NCI-H524 treated with DMSO at 0.1 percent for 48 hours (cell line): ENCODE results near the gene ENPP5.
"Not testable (repeated sequence)": the region's sequence is repeated elsewhere in the genome, so short reads cannot be mapped to it uniquely, and the experiment has no call there.

Source experiments
- DNase-seq: peaks from one replicate; lab custom pipeline; 2025; lab: John Stamatoyannopoulos, UW

ENPP5 gene

DNA sequence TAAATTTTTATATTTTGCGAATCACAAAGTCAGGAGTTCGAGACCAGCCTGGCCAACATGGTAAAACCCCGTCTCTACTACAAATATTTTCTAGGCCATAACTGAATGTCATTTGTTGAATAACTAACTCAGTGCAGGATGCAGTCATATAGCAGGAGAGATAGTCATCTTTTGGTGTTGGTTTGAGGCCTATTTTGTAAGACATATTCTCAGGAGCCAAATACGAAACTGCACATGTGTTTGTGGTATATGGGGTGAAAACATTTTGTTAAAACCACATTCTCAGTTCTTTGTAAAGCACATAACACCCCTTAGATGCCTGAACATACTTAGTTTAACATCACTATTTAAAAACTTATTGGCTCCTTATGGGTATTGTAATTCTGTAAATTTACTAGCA, 4.7 kb upstream of the ENPP5 start:
- no peak for DNase-seq

DNA sequence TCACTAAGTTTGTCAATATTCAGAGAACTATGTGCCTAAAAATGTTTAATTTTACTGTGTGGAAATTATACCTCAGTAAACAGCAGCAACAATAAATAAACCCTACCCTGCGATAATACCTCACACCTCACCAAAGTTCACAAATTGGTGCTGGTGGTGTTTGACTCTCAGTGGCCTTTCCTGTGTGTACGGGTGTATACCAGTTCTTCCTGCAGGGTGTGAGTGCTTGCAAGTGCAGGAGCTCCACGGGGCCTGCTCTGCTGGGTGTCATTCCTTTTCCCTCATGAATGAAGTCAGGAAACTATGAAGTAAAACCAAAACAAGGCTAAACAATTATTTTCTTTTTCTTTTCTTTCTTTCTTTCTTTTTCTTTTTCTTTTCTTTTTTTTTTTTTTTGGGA, 4.1 kb upstream of the ENPP5 start:
- DNase-seq = no peak

DNA sequence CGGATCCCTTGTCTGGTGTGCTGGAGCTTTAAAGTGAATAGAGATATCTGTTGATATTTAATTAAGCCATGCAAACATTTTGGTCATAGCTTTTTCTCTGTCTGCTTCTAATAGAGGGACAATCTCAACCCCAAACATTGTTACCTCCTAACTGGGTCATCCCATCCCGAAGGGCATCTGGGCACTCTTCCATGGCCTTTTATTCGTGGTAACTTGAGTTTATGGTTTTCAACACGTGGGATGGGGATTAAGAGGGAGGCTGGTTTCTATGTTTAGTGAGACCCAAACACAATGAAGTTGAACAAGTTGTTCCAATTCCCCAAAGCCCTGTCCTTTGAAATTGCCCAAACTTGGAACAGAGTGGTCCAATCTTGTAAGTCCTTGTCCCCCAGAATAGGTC, 1.4 kb upstream of the ENPP5 start:
- DNase-seq = no peak

DNA sequence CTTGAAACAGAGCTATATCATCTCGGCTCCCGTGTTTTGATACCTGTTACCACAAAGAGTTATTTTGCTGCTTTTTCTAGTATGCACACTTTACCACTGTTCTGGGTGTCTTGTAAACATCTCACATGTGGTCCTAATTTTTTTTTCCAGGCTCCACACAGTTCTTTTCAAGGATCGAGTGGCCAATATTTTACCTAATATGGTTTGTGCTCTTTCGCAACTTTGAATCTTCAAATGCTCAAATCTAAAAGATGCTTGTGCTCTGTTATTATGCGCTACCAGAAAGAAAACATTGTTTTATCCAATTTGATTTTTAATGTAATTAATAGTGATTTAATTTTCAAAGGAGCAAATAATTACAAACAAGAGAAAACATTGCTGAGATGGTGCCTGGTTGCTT, 10.7 kb downstream of the ENPP5 start:
- no peak for DNase-seq

DNA sequence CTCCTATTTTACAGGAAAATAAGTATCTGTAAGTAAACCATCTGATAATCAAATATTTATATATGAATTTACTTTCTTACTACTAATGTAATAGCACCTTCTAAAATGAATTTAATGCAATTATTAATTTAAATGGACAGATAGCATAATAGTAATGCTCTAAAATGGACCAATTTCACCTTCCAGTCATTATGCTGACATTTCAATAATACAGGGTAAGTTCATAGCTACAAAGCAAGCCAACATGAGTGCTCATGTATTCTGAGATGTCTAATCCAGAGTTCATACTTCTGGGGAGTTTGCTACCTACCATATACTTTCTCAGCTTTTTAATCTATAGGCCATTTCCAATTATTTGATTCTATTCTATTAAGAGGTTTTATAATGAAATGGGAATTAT, 11.6 kb downstream of the ENPP5 start:
- DNase-seq = no peak

DNA sequence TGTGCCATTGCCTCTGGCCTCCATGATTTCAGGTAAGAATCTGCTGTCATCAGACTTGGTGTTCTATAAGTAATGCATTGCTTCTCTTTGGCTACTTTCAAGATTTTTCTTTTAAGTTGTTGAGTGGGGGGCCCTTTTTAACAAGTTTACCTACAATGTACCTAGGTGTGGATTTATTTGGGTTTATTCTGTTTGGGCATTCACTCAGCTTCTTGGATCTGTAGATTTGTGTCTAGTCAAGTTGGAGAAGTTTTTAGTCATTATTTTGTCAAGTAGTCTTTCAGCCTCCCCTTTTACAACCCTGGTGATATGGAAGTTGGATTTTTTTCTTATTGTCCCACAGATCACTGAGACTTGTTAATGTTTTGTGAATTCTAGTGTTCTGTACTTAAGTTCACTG, 14.1 kb downstream of the ENPP5 start:
- no peak for DNase-seq

DNA sequence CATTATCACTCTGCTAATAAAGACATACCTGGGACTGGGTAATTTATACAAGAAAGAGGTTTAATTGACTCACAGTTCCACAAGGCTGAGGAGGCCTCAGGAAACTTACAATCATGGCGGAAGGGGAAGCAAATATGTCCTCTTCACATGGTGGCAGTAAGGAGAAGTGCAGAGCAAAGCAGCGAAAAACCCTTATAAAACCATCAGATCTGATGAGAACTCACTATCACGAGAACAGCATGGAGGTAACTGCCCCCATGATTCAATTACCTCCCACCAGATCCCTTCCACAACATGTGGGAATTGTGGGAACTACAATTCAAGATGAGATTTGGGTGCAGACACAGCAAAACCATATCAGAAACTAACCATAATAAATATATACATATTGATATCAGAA, 21.7 kb downstream of the ENPP5 start:
- DNase-seq = not testable (repeated sequence)

DNA sequence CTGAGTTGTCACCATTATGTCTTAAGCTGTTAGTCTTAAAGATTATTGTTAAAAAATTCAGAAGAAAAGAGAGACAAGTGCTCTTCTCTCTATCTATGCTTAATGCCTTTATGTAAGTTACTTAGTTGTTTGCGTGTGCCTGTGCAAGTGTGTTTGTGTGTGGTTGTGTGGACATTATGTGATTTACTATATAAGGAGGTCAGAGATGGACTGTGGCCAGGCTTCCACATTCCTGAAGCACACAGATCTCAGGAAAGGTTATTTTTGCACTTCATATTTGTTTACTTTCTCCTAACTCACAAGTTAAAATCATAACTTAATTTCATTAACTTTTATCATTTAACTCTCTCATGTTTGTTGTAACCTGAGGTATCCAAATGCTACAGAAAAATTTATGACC, 26.5 kb downstream of the ENPP5 start:
- no peak for DNase-seq

DNA sequence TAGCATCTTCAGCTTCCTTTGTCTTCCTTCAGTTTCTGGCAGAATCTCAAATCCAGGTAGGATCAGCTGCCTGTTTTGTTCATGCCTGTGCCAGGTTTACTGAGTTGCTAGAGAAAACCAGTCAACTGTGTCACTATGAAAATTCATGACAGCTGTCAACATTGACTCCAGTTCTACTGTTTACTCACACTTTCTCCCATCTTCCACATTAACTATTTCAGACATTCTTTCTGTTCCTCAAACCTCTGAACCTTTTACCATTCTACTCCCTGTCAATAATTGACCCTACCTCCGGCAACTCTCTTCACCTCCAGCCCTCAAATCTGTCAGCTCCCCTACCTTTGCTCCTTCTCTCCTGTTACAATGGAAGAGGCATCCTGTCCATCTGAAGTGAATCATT, 32.5 kb downstream of the ENPP5 start:
- no peak for DNase-seq

DNA sequence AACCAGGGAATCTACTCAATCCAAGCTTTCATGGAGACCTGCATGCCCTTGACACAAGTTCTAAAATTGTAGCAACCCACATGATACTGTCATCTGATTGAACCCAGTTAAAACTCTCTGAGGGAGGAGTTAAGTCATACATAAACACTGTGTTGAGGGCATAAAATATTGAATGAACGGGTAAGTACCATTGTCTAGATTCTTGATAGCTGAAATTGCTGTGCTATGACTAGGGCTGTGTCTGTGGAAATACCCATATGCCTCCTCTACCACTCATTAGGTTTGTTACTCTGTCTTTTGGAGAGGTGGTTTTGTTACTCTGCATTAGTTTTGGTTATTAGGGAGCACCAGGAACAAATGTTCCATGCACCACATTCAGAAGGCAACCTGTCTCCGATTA, 33.4 kb downstream of the ENPP5 start:
- DNase-seq = no peak

DNA sequence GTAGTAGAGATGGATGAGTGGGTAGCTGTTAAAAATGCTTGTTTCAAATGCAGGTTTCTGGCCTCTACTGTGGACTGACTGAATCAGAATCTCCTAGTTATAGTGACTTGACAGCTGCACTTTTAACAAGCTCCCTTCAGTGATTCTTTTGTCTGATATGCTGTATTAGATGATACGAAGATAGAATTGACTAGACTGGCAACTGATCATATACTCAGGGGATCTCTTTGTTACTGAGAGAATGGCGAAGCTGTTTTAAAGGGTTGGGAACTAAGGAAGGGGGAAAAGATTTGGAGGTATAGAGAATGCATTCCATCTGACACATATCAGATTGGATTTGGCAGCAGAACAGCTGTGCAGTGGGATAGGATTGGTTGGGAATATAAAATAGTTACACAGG, 33.9 kb downstream of the ENPP5 start:
- no peak for DNase-seq

DNA sequence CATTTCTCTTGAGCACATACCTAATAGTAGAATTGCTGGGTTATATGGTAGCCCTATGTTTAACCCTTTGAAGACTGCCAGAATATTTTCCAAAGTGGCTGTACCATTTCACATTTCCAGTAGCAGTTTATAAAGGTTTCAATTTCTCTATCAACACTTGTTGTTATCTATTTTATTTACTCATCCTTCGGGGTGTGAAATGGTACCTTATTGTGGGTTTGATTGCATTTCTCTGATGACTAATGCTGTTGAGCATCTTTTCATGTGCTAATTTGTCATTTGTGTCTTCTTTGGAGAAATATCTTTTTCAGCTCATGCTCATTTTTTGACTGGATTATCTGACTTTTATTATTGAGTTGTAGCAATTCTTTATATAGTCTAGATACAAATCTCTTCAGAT, 35.6 kb downstream of the ENPP5 start:
- no peak for DNase-seq

DNA sequence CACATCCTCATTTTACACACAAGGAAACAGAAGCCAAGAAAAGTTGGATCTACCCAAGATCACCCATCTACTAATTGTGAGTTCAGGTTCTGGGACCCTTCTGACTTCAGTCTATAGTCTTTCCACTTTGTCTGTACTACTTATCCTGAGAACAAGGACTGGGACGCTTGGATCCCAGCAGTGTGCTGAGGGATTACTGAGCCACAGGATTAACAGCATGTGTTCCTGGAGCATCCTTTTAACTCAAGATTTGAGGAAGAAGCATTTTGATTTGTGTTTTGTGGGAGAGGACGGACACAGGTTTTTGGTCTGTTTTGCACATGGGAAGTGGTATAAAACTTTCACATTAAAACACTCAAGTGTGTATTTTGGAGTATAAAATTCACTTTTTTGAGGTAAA, 36.6 kb downstream of the ENPP5 start:
- DNase-seq = no peak

DNA sequence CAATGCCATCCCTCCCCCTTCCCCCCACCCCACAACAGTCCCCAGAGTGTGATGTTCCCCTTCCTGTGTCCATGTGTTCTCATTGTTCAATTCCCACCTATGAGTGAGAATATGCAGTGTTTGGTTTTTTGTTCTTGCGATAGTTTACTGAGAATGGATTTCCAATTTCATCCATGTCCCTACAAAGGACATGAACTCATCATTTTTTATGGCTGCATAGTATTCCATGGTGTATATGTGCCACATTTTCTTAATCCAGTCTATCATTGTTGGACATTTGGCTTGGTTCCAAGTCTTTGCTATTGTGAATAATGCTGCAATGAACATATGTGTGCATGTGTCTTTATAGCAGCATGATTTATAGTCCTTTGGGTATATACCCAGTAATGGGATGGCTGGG, 39.5 kb downstream of the ENPP5 start:
- DNase-seq = not testable (repeated sequence)

DNA sequence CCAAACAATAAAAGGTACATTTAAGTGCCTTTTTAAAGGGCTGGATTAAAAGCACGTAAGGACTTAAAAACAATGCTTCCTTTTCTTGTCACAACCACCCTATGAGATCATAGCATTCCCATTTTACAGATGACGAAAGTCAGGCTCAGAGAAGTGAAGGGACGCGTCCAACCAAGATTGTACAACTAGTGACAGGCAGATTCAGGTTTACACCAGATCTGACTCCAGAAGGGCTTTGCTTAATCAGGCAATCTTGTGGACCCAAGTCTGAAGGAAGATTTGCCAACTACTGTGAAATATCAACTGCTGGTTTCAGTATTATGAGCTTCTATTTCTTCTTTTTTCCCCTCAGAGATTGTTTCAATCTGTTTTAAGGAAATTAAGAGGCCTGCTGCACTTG, 40.1 kb downstream of the ENPP5 start:
- no peak for DNase-seq

DNA sequence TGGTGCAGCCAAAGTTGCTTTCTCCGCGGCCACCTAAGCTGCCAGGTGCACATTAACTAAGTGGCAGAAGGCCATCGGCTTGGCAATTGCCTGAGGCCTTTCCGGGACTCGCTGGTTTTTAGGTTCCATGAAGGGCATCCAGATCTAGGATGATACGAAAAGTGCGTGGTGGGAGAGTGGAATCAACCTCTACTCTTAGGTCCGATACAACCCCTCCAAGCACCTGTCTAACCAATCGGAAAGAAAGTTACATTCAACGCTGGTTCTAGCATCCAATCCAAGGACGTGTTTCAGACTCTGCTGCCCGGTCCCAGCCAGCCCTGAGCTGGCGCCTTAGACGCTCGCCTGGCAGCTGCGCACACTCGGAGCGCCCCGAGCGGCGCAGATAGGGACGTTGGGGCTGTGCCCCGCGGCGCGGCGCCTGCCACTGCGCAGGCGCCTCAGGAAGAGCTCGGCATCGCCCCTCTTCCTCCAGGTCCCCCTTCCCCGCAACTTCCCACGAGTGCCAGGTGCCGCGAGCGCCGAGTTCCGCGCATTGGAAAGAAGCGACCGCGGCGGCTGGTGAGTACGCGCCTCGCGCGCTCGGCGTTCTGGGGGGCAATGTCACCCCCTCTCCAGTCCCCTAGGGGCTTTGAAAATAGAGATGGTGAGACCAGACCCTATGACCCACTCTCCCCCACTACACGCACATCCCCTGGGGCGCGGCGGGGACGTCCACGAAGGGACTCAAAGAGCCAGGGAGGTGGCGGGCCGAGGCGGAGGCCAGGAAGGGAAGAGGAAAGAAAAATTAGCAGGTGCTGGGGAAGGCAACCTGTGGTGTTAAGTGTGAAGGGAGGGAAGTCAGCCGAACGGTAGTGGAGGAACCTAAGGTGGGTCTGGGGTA, 40.9 kb downstream of the ENPP5 start, which contains the start of gene ENPP4:
Gene ENPP4 (plus strand): TSS at position 361 of the 883 bp plus-strand sequence. CDS start 9,595 bp downstream, outside the sequence.
- peak; percentile 87 for DNase-seq

DNA sequence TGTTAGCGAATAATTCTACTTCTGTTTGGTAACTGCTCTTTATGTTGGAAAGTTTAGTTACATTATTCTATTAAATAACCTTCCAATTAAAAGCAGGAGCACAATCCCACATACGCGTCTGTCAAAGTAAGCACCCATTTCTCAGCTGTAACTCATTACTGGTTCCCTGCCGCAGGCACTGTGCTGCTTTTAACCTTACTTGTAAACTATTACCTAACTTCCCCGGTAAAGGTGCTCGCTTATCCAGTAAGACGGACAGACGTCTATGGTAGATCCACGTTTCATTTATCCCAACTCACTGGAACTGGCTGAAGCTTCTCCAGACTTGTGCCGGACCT, 41.5 kb downstream of the ENPP5 start:
- no peak for DNase-seq

DNA sequence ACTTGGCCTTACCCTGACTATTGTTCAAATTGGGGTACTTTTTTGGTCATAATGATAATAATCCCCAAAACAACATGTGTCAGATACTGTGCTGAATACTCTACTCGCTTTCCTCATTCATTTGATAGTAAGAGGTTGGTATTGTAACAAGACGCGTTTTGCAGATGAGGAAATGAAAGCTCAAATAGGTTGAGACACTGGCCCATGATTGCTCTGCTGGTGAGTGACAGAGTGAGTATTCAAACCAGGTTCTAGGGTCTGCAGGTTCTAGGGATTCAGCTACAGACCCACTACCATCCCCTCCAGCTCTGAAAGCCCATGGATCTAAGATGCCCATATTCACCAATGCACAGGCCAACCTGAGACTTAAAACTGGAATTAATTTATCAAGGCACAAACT, 42.3 kb downstream of the ENPP5 start:
- DNase-seq = no peak

DNA sequence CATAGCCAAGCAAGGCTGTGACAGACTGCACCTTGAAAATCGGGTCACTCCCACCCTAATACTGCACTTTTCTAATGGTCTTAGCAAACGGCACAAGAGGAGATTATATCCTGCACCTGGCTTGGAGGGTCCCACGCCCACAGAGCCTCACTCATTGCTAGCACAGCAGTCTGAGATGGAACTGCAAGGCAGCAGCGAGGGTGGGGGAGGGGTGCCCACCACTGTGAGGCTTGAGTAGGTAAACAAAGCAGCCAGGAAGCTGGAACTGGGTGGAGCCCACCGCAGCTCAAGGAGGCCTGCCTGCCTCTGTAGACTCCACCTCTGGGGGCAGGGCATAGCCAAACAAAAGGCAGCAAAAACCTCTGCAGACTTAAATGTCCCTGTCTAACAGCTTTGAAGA, 51.1 kb downstream of the ENPP5 start:
- not testable (repeated sequence) for DNase-seq

DNA sequence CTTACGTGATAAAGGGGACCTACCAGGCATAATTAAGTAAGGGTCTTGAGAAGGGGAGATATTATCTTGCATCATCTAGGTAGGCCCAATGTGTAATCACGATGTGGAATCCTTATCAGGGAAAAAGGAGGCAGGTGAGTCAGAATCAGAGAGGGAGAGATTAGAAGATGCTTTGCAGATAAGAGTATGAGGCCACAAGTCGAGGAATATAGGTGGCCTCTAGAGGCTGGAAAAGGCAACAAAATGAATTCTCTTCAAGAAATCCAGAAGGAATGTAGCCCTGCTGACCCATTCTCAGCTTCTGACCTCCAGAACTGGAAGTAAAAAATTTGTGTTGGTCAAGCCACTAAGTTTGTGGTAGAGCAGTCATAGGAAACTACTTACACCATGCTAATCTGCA, 51.9 kb downstream of the ENPP5 start:
- DNase-seq = no peak

DNA sequence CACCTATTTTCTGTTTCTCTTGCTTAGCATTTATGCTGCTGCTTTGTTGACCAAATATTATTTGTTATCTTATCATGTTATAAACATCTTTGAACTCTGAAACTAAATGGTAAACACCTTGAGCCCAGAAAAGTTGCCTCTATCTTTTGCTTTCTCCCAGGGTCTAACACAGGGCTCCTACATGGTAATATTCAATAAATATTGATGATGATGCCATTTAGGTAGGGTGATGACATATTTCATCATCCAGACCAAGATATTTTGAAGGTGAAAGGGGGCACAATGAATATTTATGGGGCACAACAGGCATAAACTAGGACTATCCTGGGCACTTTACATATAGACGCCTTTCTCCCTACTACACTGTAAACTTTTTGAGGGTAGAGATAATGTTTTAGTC, 52.6 kb downstream of the ENPP5 start:
- no peak for DNase-seq

DNA sequence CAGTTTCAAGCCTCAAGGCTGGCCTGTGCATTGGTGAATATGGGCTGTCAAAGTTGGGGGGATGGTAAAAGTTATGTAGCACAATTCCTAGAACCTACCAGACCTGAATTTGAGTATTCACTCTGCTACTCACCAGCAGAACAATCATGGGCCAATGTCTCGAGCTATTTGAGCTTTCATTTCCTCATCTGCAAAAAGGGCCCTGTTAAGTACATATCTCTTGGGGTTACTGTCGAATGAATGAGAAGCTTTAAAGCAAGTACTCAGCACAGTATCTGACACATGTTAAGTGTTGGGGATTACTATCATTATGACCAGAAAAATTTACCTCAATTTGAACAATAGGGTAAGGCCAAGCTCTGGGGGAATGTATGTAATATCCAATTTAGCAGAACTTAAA, 54.5 kb downstream of the ENPP5 start:
- no peak for DNase-seq

DNA sequence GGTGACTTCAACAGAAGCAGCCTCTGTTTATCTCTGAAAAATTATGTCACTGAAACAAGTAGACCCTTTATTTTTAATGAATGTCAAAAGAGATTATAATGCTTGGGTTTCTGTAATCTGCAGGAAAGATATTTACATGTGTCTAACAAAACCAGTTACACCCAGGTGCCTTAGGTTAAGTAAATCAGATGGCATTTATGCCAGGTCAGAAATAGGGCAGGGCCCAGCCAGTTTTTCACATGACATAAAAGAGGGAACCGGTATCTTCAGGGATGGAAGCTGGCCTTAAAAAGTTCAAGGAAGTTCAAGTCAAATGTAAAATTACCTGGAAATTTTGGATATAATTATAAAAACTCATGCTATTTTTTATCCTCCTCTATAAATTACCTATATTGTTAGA, 55.1 kb downstream of the ENPP5 start:
- no peak for DNase-seq

DNA sequence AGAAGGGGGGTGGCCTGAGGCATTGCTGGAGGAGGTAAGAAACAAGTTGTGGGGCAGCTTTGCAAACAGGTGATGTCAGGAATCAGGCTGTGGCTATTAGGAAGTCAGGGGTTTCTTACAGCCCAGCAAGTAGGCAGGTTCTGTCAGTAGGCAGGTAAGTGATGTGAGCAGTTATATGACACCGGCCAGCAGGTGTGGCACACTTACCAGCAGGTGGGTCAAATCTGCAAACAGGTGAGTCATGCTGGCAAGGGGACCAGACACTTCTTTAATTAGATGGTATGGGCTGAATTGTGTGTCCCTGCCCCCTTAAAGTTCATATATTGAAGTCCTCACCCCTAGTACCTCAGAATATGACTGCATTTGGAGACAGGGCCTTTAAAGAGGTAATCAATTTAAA, 57.4 kb downstream of the ENPP5 start:
- no peak for DNase-seq
